GM12878 (cell line): ENCODE data around the gene RXFP3. TPM values are rescaled to one million over a fixed set of nuclear protein-coding genes. Genes with fewer than 3 reads are reported as not detected.
A peak's percentile ranks its signal among the peaks of the same experiment; 100 is the strongest.

Source experiments
- ATAC-seq: fragments of 200-7000 bp; cut with Tn5 transposase; 3 replicates; pipeline ENCODE4 v1.9.1; 2020; ENCODE audit warnings: mild to moderate bottlenecking, moderate library complexity
- BruUV-seq: library from RNA; stranded (reverse); fragments of 400-500 nt; replicated peaks from 2 replicates; lab custom pipeline; 2021; lab: Mats Ljungman, UMichigan
- CTCF ChIA-PET: fragments of 300-600 bp; sonication (Branson Sonifier 250); formaldehyde crosslinking; extraction: SDS; loops from one replicate; lab custom pipeline; 2021; ENCODE audit warnings: inconsistent platforms; lab: Yijun Ruan, JAX
- POLR2A ChIA-PET: fragments of 350-600 bp; formaldehyde crosslinking; extraction: SDS; loops from one replicate; lab custom pipeline; 2021; ENCODE audit warnings: inconsistent platforms; lab: Charles Lee
- RAD21 ChIA-PET: fragments of 300-600 bp; sonication (Branson Sonifier 250); formaldehyde crosslinking; loops from one replicate; lab custom pipeline; 2023; ENCODE audit warnings: antibody characterized with exemption; ENCODE audit not compliant: unreplicated experiment; lab: Charles Lee
- SMC1A ChIA-PET: fragments of 300-600 bp; sonication (Branson Sonifier 250); formaldehyde crosslinking; loops from one replicate; lab custom pipeline; 2023; ENCODE audit not compliant: unreplicated experiment, uncharacterized antibody; lab: Charles Lee
- DNase-seq: peaks from one replicate; pipeline ENCODE4 v3.0.0-alpha.2; 2011; ENCODE audit warnings: low read depth, low spot score
- FAIRE-seq: peaks from 3 replicates; lab custom pipeline; 2011; peaks lifted over from hg19 to GRCh38; lab: Jason Lieb, UNC
- H2AFZ ChIP-seq: 2 replicates; pipeline ENCODE4 v1.6.0; 2011; ENCODE audit warnings: low read depth, low read length, control low read depth; ENCODE audit not compliant: control insufficient read depth
- H3K27ac ChIP-seq: 2 replicates; pipeline ENCODE4 v1.5.1; 2011; ENCODE audit warnings: control low read depth; ENCODE audit not compliant: control insufficient read depth, insufficient read depth
- H3K27me3 ChIP-seq, 2 experiments: replicated peaks in 1 of 2; 2 replicates each; pipeline versions ENCODE4 v1.6.0 to v1.6.1; 2011; ENCODE audit warnings: low read length in 1 of 2; ENCODE audit not compliant: control insufficient read depth in 2 of 2, insufficient read depth in 2 of 2
- H3K36me3 ChIP-seq, 2 experiments: 2 replicates each; pipeline ENCODE4 v1.5.1; 2011; ENCODE audit warnings: low read length in 1 of 2; ENCODE audit not compliant: control insufficient read depth in 2 of 2, insufficient read depth in 2 of 2
- H3K4me1 ChIP-seq: 2 replicates; pipeline ENCODE4 v1.6.1; 2011; ENCODE audit warnings: mild to moderate bottlenecking, low read length, moderate library complexity, mixed read lengths; ENCODE audit not compliant: control insufficient read depth, insufficient read depth
- H3K4me2 ChIP-seq: 2 replicates; pipeline ENCODE4 v1.6.0; 2011; ENCODE audit warnings: control low read depth; ENCODE audit not compliant: control insufficient read depth, insufficient read depth
- H3K4me3 ChIP-seq: fragments of 200-600 bp; sonication (generic); 2 replicates; pipeline ENCODE4 v1.5.1; 2016
- H3K79me2 ChIP-seq: 2 replicates; pipeline ENCODE4 v1.6.0; 2011; ENCODE audit warnings: low read length; ENCODE audit not compliant: control insufficient read depth, insufficient read depth
- H3K9ac ChIP-seq: 2 replicates; pipeline ENCODE4 v1.8.0; 2011; ENCODE audit warnings: low read length, control low read depth, mixed read lengths; ENCODE audit not compliant: control insufficient read depth, insufficient read depth
- H3K9me3 ChIP-seq: replicated peaks from 3 replicates; pipeline ENCODE4 v1.5.1; 2011; ENCODE audit warnings: mild to moderate bottlenecking, low read length; ENCODE audit not compliant: control insufficient read depth, insufficient read depth
- H4K20me1 ChIP-seq: 2 replicates; pipeline ENCODE4 v1.6.0; 2011; ENCODE audit not compliant: control insufficient read depth, insufficient read depth
- BACH1 ChIP-seq: fragments of 450-650 bp; IDR thresholded peaks from 2 replicates; pipeline ENCODE4 v1.6.1; 2017; ENCODE audit warnings: mild to moderate bottlenecking, borderline replicate concordance
- CTCF ChIP-seq, 3 experiments: IDR thresholded peaks in 2 of 3; conservative IDR thresholded peaks in 1 of 3; 2 replicates each; pipeline ENCODE4 v1.5.1; 2011; ENCODE audit warnings: low read depth in 3 of 3, low read length in 3 of 3, mild to moderate bottlenecking in 3 of 3, control low read depth in 2 of 3, moderate library complexity in 2 of 3, inconsistent platforms in 1 of 3, mixed read lengths in 1 of 3; ENCODE audit not compliant: control insufficient read depth in 2 of 3, insufficient read depth in 1 of 3; ENCODE audit errors: extremely low read depth in 1 of 3
- E2F4 ChIP-seq: IDR thresholded peaks from 2 replicates; pipeline ENCODE4 v1.6.1; 2012; ENCODE audit warnings: low read depth, low read length, improper control_type of control experiment
- ESRRA ChIP-seq: IDR thresholded peaks from 2 replicates; pipeline ENCODE4 v1.6.1; 2012; ENCODE audit warnings: mild to moderate bottlenecking, low read length, improper control_type of control experiment
- FOXK2 ChIP-seq: fragments of 450-650 bp; IDR thresholded peaks from 2 replicates; pipeline ENCODE4 v1.6.1; 2017; ENCODE audit warnings: mild to moderate bottlenecking, moderate library complexity
- MTA3 ChIP-seq: IDR thresholded peaks from 2 replicates; pipeline ENCODE4 v1.6.1; 2012; ENCODE audit warnings: low read length, inconsistent platforms, borderline replicate concordance
- MYC ChIP-seq: IDR thresholded peaks from 2 replicates; pipeline ENCODE4 v1.6.1; 2011; ENCODE audit warnings: mild to moderate bottlenecking, low read length, moderate library complexity, inconsistent platforms; ENCODE audit not compliant: insufficient read depth, insufficient replicate concordance, insufficient read length, severe bottlenecking
- RAD51 ChIP-seq: fragments of 450-650 bp; IDR thresholded peaks from 2 replicates; pipeline ENCODE4 v1.6.1; 2016; ENCODE audit warnings: moderate library complexity, mild to moderate bottlenecking, inconsistent platforms
- SUPT20H ChIP-seq: IDR thresholded peaks from 2 replicates; pipeline ENCODE4 v1.6.1; 2011; ENCODE audit warnings: low read depth, mild to moderate bottlenecking, low read length, moderate library complexity, borderline replicate concordance; ENCODE audit not compliant: control insufficient read depth
- TAF1 ChIP-seq: IDR thresholded peaks from 2 replicates; pipeline ENCODE4 v1.6.1; 2011; ENCODE audit warnings: mild to moderate bottlenecking, low read depth, low read length, borderline replicate concordance
- WGBS: methylation state at CpG from one replicate; pipeline ENCODE4 v1.1.6; 2016; ENCODE audit warnings: low lambda C conversion rate; ENCODE audit not compliant: insufficient replicate concordance, insufficient coverage; ENCODE audit errors: missing lambda C conversion rate; 5-methylcytosine and 5-hydroxymethylcytosine counted together
- in situ Hi-C: fragments of 300-500 bp; cut with MboI; formaldehyde crosslinking; loops from 9 replicates; pipeline ENCODE4 v1.14.3; 2018; ENCODE audit warnings: mixed read lengths
- intact Hi-C: fragments of 100-400 bp; cut with micrococcal nuclease; formaldehyde crosslinking; loops from one replicate; pipeline ENCODE4 v1.14.2; 2022; ENCODE audit not compliant: unreplicated experiment
- polyA plus RNA-seq, 11 experiments: library from polyadenylated mRNA; depleted of rRNA in 4 of 11; unstranded in 6 of 11; stranded (reverse) in 5 of 11; fragments of >200 nt; fragmentation: Nextera tagmentation in 4 of 11; fragmentation: Illumina TruSeq in 1 of 11; extraction: Ambion mirVana in 4 of 11; extraction: Trizol in 1 of 11; gene quantifications; 1 replicate in 1 of 11; 2 replicates in 10 of 11; pipeline versions ENCODE4 v1.2.1 to v1.2.3, GENCODE V29; 2011 to 2016; ENCODE audit warnings: inconsistent platforms in 2 of 11, missing spikeins in 2 of 11, low read depth in 1 of 11
- total RNA-seq, 4 experiments: library from RNA; depleted of rRNA in 3 of 4; stranded (reverse); fragments of >200 nt in 3 of 4; fragmentation: Illumina TruSeq in 1 of 4; extraction: Trizol in 1 of 4; gene quantifications; 2 replicates each; pipeline versions ENCODE4 v1.2.1 to v1.2.3, GENCODE V29; 2013 to 2021
- TF ChIP-seq, protein P1 (sequence below): fragments of 450-650 bp; IDR thresholded peaks from 2 replicates; pipeline ENCODE4 v1.6.1; 2017; ENCODE audit warnings: mild to moderate bottlenecking, low read depth, inconsistent platforms; ENCODE audit not compliant: poor library complexity, severe bottlenecking
- TF ChIP-seq, protein P2 (sequence below): fragments of 450-650 bp; IDR thresholded peaks from 2 replicates; pipeline ENCODE4 v1.6.1; 2017; ENCODE audit warnings: mild to moderate bottlenecking, moderate library complexity

The RXFP3 gene
- total and polyA plus RNA-seq, 10 of the 15 experiments (the other 5 are each of a cell fraction or from before 2014, with no cell fraction given), result 0.03 to 0.06 TPM; not detected in 8

GRCh38 chr5:33887268-33887667 is 48.9 kb upstream of the RXFP3 start:
- intact Hi-C loops, result no loop called here
- TF ChIP-seq ESRRA (no peak), BACH1 (no peak), TAF1 (no peak), CTCF (IDR thresholded peaks at IDR 0.05 in 2 of 3, conservative IDR thresholded peaks at IDR 0.05 in 1 of 3; ENCODE audit: control insufficient read depth in 2 of 3, extremely low read depth in 1 of 3, insufficient read depth in 1 of 3, low read depth in 3 of 3, low read length in 3 of 3) (no peak), RAD51 (no peak), FOXK2 (no peak), MTA3 (no peak), MYC (no peak), SUPT20H (no peak), E2F4 (no peak)
- TF ChIP-seq, protein P1, sequence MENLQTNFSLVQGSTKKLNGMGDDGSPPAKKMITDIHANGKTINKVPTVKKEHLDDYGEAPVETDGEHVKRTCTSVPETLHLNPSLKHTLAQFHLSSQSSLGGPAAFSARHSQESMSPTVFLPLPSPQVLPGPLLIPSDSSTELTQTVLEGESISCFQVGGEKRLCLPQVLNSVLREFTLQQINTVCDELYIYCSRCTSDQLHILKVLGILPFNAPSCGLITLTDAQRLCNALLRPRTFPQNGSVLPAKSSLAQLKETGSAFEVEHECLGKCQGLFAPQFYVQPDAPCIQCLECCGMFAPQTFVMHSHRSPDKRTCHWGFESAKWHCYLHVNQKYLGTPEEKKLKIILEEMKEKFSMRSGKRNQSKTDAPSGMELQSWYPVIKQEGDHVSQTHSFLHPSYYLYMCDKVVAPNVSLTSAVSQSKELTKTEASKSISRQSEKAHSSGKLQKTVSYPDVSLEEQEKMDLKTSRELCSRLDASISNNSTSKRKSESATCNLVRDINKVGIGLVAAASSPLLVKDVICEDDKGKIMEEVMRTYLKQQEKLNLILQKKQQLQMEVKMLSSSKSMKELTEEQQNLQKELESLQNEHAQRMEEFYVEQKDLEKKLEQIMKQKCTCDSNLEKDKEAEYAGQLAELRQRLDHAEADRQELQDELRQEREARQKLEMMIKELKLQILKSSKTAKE, result no peak
- TF ChIP-seq, protein P2, sequence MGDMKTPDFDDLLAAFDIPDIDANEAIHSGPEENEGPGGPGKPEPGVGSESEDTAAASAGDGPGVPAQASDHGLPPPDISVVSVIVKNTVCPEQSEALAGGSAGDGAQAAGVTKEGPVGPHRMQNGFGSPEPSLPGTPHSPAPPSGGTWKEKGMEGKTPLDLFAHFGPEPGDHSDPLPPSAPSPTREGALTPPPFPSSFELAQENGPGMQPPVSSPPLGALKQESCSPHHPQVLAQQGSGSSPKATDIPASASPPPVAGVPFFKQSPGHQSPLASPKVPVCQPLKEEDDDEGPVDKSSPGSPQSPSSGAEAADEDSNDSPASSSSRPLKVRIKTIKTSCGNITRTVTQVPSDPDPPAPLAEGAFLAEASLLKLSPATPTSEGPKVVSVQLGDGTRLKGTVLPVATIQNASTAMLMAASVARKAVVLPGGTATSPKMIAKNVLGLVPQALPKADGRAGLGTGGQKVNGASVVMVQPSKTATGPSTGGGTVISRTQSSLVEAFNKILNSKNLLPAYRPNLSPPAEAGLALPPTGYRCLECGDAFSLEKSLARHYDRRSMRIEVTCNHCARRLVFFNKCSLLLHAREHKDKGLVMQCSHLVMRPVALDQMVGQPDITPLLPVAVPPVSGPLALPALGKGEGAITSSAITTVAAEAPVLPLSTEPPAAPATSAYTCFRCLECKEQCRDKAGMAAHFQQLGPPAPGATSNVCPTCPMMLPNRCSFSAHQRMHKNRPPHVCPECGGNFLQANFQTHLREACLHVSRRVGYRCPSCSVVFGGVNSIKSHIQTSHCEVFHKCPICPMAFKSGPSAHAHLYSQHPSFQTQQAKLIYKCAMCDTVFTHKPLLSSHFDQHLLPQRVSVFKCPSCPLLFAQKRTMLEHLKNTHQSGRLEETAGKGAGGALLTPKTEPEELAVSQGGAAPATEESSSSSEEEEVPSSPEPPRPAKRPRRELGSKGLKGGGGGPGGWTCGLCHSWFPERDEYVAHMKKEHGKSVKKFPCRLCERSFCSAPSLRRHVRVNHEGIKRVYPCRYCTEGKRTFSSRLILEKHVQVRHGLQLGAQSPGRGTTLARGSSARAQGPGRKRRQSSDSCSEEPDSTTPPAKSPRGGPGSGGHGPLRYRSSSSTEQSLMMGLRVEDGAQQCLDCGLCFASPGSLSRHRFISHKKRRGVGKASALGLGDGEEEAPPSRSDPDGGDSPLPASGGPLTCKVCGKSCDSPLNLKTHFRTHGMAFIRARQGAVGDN, result no peak

More at GRCh38 chr5:33887268-33887667, 48.9 kb upstream of the RXFP3 start:
- H3K36me3 ChIP-seq, result no peaks in the 10 kb centered on the region
- ChIA-PET SMC1A (interaction anchor here (0.7 to 2.4 kb wide), 6 partner anchors 8 to 211 kb away, joined by 3 to 7 read pairs (median 4); no protein-coding TSS in a partner anchor), POLR2A (no interaction called here), CTCF (interaction anchor here (1.1 to 2.3 kb wide), 2 partner anchors 11 to 16 kb away, joined by 4 to 10 read pairs; no protein-coding TSS in a partner anchor), RAD21 (interaction anchor here (1.6 kb wide), 1 partner anchor 47 kb away, joined by 5 read pairs; no protein-coding TSS in a partner anchor)
- H3K9me3 ChIP-seq, result no peaks in the 10 kb centered on the region
- no peak overlapping the region for H3K9ac ChIP-seq
- in situ Hi-C loops, result no loop called here
- 81% methylated on average over 3 of the region's 3 CpGs for WGBS
- ATAC-seq, result no peak
- H2AFZ ChIP-seq, result no peak overlapping the region
- H3K27me3 ChIP-seq, result no peaks in the 10 kb centered on the region
- BruUV-seq, result no TSS peak
- peaks cover 15% of the 10 kb centered on the region for H3K79me2 ChIP-seq
- peak overlapping the region; percentile 46; the same call in 1 of the 2 replicates for H3K4me2 ChIP-seq
- H3K4me3 ChIP-seq, result no peak overlapping the region
- no peak overlapping the region for H3K27ac ChIP-seq
- H3K4me1 ChIP-seq, result peaks cover 5% of the 10 kb centered on the region
- no peak for FAIRE-seq
- no peaks in the 10 kb centered on the region for H4K20me1 ChIP-seq
- no peak for DNase-seq
